SKM-1 treated with dmso at 0.1 percent for 144 hours (cell line): ENCODE results near the gene AHNAK.
"Not testable (repeated sequence)": the region's sequence is repeated elsewhere in the genome, so short reads cannot be mapped to it uniquely, and the experiment has no call there.

Experiments
- DNase-seq: peaks from one replicate; lab custom pipeline; 2025; ENCODE audit not compliant: unreplicated experiment; lab: John Stamatoyannopoulos, UW

The AHNAK gene

DNA sequence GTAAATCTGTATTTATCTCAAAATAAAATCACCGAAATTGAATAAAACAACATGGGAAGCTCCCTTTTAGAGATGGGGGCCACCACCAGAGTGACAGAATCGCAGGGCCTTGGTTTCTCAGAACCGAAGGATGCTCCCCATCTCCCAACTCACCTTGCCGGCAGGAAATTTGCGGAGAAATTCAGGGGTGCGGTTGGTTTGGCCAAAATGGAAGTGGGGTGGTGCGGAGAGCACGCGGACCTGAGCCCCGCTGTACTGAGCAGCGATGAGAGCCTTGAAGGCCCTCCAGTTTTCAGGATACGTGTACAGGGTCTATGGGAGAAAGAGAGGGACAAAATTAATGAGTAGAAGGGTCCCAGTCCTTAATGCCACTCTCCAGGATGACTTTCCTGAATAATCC, 25.8 kb upstream of the AHNAK start:
- no peak for DNase-seq

DNA sequence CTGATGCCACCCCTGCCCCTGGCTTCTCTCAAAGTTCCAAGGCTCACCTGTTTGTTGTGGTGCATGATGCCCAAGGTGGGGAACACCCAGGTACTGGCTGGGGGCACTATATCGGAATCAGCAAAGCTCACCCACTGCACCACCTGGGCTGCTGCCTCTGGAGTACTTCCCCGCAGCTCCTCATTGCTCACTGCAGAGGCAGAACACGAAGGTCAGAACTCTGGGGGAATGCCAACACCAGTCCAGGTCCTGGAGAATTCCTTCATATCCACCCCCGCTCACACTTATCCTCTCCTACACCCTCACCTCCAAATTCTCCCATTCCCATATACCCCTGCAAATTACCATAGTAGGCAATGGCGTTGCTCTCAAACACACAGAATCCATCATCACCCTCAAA, 24.9 kb upstream of the AHNAK start:
- DNase-seq = not testable (repeated sequence)

DNA sequence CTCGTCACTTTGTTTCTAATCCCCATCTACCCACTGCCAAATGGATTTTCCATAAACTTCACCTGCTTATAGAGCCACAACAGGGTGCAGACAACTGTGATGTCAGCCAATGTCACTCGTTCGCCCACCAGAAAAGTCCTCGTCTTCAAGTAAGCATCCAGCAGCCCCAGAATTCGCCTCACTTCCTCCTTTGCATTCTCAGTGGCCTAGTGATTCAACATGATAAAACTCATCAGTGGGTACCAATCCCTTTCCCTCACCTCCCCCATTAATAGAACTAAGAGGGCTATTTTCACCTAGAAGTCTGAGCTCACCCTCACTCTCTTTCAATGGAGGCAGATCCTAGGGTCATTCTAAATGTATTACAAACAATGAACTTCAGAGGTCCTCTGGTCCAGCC, 24.3 kb upstream of the AHNAK start:
- not testable (repeated sequence) for DNase-seq

DNA sequence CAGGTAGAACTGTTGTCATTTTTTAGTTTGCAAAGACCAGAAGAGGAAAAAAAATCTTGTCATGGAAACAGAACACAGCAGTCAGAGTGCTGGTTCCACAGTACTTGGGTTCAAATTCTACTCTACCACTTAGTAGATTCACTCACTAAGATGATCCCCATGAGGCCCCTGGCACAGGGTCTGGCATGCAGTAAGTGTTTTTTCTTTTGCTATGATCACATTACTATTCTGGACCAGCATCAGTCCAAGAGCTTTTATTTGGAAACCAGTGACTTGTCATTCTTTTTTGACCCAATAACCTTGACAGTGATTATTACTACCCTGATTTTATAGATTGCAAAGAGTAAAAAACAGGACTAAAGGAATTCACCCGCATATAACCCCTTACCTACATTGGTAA, 23.0 kb upstream of the AHNAK start:
- no peak for DNase-seq

DNA sequence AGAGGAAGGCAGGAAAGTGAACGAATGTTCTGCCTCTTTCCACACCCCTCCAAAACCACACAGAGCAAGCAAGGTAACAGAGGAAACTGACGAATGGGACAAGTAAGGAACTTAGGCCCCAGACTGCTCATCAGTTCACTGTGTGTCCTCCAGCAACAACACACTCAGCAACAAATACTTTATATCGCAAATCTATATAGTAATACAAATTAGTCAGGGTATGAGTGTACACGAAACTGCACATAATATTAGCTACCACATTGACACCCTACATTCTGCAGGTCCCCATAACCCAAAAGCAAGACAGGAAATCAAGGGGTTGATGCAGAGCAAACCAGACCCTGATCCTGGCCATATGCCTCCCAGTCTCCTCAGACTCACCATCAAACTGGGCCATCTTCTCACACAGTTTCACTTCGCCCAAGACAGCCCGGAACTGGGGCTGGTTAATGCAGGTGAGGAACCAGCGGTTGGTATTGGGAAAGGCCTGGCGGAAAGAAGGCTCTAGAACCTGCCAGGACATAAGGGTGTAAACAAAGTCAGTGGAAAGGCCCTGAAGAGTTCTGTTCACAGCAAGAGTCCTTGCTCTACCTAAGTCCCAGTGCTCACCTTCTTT, 20.5 kb upstream of the AHNAK start:
- no peak for DNase-seq

DNA sequence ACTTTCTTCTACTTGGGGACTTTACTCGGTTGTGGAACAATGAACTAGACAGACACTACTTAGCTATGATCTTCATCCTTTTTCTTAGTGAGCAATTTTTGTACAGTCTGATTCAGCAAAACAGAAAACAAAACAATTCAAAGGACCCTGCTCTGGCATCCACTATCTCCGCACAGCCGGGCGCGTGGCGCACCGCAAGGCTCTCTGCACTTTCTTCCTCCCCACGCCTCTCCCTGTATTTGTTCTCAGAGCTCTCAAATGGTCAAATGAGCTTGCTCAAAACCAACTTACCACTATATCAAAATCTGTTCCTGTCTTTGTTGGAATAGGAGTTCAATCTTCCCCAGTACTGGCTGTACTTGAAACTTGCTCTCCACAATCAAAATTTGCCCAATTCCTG, 19.6 kb upstream of the AHNAK start:
- DNase-seq = no peak

DNA sequence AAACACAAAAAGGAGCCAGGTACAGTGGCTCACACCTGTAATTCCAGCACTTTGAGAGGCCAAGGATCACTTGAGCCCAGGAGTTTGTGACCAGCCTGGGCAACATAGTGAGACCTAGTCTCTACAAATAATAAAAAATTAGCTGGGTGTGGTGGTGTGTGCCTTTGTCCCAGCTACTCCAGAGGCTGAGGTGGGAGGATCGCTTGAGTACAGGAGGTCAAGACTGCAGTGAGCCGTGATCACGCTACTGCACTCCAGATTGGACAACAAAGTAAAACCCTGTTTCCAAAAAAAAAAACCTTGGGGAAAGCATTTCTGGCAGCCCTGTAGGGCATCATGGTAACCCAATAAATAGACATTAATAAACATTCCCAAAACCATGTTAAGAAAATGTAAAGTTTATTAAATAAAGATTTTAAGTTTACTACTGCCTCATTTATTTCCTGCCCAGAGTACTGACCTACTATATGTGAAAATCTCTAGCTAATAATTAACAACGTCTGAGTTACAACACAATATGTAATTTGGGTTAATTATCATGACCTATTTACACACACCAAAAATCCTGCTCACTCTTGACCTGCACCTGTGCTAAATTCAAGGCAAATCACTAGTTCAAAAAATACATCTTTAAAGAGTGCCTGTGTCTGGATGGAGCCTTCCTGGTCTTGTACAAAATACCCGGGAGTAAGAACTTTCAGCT, 18.6 kb upstream of the AHNAK start:
- DNase-seq = no peak

DNA sequence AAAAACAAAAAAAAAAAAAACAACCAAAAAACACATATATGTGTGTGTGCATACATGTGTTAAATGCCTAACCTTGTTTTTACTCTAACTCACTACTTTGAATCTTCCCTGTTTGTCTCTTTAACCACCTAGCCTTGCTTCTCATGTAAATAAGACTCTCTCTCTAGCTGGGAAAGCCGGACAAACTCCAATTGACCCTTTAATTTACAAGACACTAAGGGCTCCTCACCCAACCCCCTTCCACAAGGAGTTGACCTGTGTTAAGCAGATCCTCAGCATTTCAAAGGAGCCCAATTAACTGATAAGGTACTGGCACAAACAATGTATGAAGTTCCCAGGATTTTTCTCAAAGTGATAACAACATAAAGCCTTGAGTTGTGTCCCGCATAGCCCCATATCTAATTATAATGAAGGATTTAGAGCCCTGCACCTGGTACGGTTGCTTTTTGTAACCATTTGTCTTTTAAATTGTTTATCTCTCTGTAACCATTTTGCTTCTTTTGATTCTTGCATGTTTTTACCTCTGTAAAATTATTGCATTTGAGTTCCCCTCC, 15.1 kb upstream of the AHNAK start:
- DNase-seq = not testable (repeated sequence)

DNA sequence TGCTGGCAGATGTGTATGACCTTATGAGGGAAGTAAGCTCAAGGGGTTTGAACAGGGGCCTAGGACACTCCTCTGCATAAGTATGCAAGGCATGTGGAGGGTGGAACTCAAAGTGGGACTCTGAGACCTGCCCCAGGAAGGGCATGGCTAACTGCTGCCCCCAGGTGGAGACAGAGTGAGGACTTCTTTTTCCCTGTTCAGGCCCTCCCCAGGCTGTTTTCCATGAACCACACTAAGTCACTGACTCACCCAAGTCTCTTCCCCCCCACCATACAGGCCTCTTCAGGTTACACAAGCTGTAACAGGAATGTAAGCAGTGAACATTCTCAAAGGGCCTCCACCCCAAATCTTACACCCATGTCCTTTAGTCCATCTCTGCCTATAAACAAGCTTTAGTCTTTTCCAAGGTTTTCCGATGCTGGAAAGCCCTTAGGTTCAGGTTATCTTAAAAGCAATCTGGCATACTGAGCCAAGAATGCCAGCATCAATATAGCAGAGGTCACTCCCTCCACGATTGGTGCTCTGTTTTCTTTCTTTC, 14.0 kb upstream of the AHNAK start:
- DNase-seq = peak; percentile 47

DNA sequence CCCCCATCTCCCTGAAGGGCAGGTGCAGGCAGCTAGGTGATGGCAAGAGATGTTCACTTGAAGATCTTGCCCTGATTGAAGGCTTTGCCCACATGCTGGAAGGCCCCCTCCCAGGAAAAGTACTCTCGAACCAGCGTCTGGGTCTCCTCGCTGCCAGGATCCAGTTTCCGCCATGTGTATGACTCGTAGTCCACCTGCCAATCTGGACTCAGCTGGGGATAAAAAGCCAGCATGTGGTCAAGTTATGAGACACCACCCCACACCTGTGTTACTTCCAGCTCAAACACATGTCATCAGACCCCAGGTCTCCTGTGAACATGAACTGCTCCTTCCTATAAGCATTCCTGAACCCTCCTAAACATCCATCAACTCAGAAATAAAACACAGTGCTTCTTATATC, 13.0 kb upstream of the AHNAK start:
- DNase-seq = not testable (repeated sequence)

DNA sequence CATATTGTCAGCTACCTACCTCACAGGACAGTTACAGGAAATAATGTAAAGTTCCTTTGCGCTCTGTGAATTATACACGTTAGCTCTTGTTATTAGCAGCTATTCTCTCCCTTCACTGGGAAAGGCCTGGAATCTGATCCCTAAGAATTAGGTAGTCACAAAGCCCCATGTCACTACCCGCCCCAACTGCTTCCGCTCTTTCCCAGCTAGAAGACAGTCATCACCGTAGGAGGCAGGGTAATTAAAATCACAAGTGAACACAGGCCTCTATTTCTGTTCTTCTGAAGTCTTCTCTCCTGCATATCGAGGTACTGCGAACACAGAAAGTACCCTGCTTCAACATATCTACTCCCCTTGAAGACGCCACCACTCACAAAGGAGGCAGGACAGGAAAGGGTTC, 12.6 kb upstream of the AHNAK start:
- DNase-seq = no peak

DNA sequence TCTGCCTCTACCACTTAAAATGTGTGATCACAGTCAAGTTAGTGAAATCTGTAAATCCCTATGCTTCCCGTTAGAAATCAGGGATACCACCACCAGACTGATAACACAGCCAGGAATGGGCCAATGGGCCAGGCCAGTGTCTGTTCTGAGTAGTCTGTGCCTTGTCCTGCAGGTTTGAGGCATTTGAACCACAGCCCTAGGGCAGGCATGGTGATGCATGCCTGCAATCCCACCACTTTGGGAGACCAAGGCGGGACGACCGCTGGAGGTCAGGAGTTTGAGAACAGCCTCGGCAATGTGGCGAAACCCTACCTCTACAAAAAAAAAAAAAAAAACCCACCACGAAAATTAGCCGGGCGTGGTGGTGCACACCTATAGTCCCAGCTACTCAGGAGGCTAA, 12.1 kb upstream of the AHNAK start:
- no peak for DNase-seq

DNA sequence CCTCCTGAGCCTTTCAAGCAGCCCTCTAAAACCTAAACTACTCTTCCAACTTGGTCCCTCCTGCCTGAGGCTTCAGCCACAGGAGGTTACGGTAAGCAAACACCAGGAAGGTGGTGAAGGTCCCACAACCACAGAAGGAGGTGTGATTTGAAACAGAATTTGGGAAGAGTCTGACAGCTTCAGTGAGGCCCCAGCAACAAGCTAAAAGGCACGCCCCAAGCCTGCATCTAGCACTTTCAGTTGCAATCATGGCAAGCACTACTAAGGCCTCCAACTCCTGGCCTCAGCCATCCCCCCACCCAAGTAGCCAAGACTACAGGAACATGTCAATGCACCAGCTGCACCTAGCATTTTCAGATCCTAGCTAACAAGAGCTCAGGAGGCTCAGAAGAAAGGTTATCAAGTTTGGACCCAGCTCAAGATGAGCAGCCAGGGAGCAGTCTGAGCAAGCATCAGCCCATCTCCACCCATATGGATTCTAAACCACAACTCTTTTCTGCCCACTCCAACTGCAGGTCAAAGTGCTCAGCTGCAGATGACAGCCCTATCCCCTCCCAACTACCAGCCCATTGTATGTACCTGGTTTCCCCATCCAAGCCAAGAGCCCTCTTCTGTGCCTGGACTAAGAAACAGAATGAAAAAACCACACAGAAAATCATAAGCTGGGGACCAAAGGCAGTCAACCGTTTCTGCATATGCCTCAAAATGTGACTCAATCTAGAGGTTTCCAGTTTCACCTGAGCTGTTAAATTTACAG, 10.4 kb upstream of the AHNAK start:
- DNase-seq = no peak

DNA sequence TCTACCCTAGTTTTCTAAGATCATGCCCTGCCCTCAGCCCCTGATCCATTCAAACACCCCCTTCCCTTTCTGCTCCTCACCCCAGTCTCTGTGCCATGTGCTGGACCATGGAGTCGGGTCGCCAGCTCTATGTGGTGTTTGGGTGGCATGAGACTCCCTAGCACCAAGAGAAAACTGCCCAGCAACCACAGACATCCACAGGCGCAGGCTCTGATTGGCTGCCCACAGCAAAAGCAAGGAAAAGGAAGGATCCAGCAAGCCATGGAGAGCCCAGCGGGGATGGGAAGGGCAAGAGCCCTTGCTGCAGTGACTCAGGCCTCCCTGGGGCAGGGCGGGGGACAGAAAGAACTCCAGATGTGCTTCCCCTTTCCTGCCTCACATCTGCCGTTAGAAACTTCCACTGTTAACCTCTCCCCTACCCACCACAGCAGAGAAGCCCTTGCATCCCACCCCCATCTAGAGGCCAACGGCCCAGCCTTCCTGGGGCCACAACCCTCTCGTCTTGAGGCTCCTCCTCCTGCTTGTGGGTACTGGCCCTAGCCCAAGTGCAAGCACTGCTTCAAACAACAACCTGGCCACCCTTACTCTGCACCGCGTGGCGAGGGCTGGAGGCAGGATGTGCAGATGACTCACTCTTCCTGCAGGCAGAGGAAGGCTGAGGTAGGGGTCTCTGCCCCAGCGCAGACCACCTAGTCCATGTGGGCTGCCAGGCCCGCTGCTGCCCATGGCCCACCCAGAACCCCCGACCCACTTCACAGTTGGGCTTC, 9.7 kb upstream of the AHNAK start:
- peak; percentile 83 for DNase-seq

DNA sequence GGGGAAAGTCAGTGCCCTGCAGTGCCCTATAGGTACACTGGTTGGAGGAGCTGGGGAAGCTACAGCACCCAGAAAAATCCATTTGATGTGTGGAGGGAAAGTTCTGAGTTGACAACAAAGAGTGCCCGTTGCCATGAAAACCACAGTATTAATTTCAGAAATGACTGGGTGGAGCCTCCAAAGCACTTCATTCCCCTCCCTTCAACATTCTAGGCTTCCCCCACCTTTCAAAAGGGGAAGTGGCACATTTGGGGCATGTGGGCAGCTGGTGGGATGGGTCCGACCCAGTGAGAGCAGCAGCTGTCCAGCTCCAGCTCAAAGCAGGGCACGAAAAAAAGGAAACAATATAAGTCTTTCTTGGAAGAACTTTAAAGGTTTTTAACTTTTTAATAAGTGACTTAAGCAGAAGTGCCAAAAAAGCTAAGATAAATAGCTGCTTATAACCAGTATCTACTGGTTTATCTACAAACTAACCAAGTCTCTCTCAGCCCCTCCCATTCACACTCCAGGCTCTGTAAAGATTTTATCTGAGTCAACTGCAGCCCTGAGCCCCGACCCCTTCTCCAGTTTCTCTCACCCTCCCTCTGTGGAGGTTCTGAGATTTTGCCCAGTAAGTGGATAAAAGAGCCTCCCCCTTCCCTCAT, 9.0 kb upstream of the AHNAK start:
- DNase-seq = peak; percentile 67

DNA sequence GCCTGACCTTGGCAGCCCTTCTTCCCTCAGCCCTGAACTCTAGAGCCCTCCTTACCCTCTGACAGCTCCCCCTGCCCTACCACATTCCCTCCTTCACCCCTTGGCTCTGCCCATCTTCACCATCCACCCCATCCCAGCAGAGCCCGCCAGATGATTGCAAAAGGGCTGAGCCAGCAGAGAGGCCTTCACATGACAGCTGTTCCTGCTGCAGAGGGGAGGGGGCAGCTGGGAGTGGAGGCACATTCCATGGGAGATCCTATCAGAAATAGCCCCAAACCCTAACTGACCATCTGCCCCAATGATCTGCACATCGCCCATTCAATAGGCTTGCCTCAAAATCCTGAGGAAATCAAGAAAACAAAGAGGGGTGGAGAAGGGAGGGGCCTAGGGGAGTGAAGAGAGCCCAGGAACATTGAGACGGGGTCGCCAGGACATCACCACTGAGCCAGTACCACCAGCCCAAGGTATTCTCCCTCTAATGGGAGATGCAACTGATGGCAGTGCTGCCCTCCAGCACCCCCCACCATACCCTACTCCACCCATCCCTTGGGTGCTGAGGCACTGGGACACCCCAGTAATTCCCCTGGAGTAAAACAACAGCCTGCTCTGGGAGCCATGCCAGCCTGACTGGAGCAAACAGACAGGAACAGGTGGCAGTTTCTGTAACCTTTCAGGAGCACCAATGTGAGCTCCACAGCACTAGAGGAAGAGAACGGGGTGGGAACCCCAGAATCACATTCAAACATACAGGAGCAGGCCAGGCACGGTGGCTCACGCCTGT, 8.0 kb upstream of the AHNAK start:
- no peak for DNase-seq

DNA sequence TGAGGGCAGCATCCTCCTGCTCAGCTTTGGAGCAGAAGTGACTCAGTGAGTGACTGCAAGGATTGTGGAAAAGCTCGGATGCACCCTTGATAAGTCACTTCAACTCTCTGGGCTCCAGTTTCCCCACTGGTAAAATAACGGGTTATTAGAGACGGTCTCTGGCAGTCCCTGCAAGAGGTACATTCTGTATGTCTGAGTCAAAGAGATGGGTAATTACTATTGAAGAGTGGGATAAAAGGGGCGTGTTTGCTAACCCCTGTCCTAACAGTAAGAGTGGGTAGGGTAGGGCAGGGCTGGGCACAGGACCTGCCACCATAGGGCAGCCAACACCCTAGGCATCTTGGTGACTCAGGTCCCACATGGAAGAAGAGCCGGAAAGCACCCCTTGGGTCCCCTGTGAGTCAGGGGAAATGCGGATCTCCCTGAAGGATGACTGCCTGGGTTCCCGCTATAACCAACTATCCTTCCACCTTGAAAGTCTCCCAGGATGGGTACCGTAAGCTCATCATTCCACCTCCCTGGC, 7.3 kb upstream of the AHNAK start:
- no peak for DNase-seq

DNA sequence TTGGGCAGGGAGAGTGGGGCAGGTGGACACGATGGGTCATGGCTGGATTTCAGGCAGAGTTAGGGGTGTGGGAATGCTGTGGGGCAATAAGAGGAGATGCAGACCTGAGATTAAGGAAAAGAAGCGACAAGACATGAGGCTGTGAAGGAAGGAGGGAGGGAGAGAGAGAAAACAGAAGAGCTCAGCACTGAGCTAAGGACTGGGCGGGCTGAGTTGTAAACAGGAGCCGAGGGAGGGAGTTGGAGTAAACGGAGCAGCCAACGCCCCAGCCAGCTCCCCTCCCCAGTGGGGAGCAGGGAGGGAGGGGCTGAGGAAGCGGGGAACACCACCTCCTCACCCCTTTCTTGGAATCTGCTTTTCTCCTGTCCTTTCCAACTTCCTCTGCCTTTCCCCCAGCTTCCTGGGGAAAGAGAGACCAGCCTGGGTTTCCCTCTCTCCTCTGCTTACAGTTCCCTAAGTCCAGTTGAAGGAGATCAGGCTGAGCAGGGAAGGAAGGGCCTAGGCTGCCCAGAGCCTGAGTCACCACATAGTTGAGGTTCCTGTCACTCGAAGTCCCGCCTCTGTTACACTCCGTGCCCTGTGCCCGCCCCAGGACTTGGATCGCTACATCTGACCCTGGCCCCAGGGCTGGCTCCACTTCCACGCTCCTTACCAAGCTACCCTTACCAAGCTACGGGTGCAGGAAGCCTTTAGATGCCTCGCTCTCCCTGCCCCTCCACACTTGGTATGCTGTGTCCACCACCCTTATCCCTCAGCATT, 6.7 kb upstream of the AHNAK start:
- DNase-seq = peak; percentile 48
